Suprapubic skin (tissue), 4 donors: ENCODE measurements around the gene RAET1E. TPM values are rescaled to one million over a fixed set of nuclear protein-coding genes. Genes with fewer than 3 reads are reported as not detected.
"Not testable (repeated sequence)": the region's sequence is repeated elsewhere in the genome, so short reads cannot be mapped to it uniquely, and the experiment has no call there.

Experiments
- DNase-seq, 2 donors: peaks; one replicate each; pipeline ENCODE4 v3.0.0-alpha.2; 2019; ENCODE audit warnings: low spot score in 2 of 2
- H3K27ac ChIP-seq: fragments of 200-600 bp; sonication (generic); one replicate; pipeline ENCODE4 v1.5.1; 2019
- H3K27me3 ChIP-seq: fragments of 200-600 bp; sonication (generic); one replicate; pipeline ENCODE4 v1.5.1; 2019
- H3K36me3 ChIP-seq: fragments of 200-600 bp; sonication (generic); one replicate; pipeline ENCODE4 v1.5.1; 2019
- H3K4me1 ChIP-seq: fragments of 200-600 bp; sonication (generic); one replicate; pipeline ENCODE4 v1.5.1; 2019
- H3K4me3 ChIP-seq: fragments of 200-600 bp; sonication (generic); one replicate; pipeline ENCODE4 v1.5.1; 2019; ENCODE audit warnings: mild to moderate bottlenecking
- H3K9me3 ChIP-seq: fragments of 200-600 bp; sonication (generic); one replicate; pipeline ENCODE4 v1.5.1; 2019
- CTCF ChIP-seq, 2 donors: fragments of 200-600 bp in 1 of 2; fragments of 450-650 bp in 1 of 2; sonication (generic) in 1 of 2; IDR thresholded peaks; one replicate each; pipeline ENCODE4 v1.5.1; 2016 to 2019; ENCODE audit warnings: antibody characterized with exemption in 2 of 2, mild to moderate bottlenecking in 1 of 2, moderate library complexity in 1 of 2
- EP300 ChIP-seq: sonication (generic); formaldehyde crosslinking; IDR thresholded peaks from one replicate; pipeline ENCODE4 v1.6.1; 2017; ENCODE audit warnings: antibody characterized with exemption
- POLR2A ChIP-seq, 2 donors: fragments of 450-650 bp; IDR thresholded peaks; one replicate each; pipeline ENCODE4 v1.6.1; 2017; ENCODE audit warnings: antibody characterized with exemption in 2 of 2, mild to moderate bottlenecking in 2 of 2, moderate library complexity in 2 of 2
- POLR2AphosphoS5 ChIP-seq, 3 donors: sonication (generic); formaldehyde crosslinking; IDR thresholded peaks; one replicate each; pipeline ENCODE4 v1.6.1; 2017; ENCODE audit warnings: antibody characterized with exemption in 3 of 3
- WGBS: methylation state at CpG from one replicate; pipeline ENCODE4 v1.1.5; 2018; 5-methylcytosine and 5-hydroxymethylcytosine counted together
- total RNA-seq, 4 donors: library from RNA; depleted of rRNA; stranded (reverse); fragments of >200 nt; gene quantifications; one replicate each; pipeline ENCODE4 v1.1.0, GENCODE V29; 2016

Gene RAET1E
- total RNA-seq, 4 donors from 2014 or later: 14.4 to 46.8 (median 22.8) TPM

GRCh38 chr6:149855741-149856140 lies 42.2 kb downstream of the RAET1E start:
- Histone ChIP-seq H3K4me1 (peaks cover 58% of the 10 kb centered on the region), H3K36me3 (peaks cover 4% of the 10 kb centered on the region), H3K9me3 (no peaks in the 10 kb centered on the region), H3K27me3 (no peaks in the 10 kb centered on the region), H3K4me3 (no peak overlapping the region), H3K27ac (peak overlapping the region; percentile 61)
- TF ChIP-seq EP300 (no peak), POLR2AphosphoS5 (IDR thresholded peaks at IDR 0.05) (no peak)
- 52% methylated on average over 2 of the region's 2 CpGs for WGBS
- DNase-seq: no peak

- H3K27me3 ChIP-seq: no peaks in the 10 kb centered on the region
- H3K36me3 ChIP-seq: peaks cover 4% of the 10 kb centered on the region
- H3K9me3 ChIP-seq: no peaks in the 10 kb centered on the region
- H3K4me1 ChIP-seq: peaks cover 54% of the 10 kb centered on the region
- TF ChIP-seq EP300: no peak
- no peak for TF ChIP-seq POLR2AphosphoS5 (IDR thresholded peaks at IDR 0.05)
- no peak for TF ChIP-seq CTCF (IDR thresholded peaks at IDR 0.05)
- no peak for TF ChIP-seq POLR2A (IDR thresholded peaks at IDR 0.05)
- DNase-seq: no peak
- peak overlapping the region; percentile 61 for H3K27ac ChIP-seq
- WGBS: 70% methylated on average over 5 of the region's 5 CpGs
- H3K4me3 ChIP-seq: no peak overlapping the region
Measured at GRCh38 chr6:149855040-149855654, 42.8 kb downstream of the RAET1E start.

GRCh38 chr6:149854532-149854931 lies 43.4 kb downstream of the RAET1E start:
- DNase-seq: no peak
- Histone ChIP-seq H3K9me3 (no peaks in the 10 kb centered on the region), H3K27me3 (no peaks in the 10 kb centered on the region), H3K4me3 (no peak overlapping the region), H3K36me3 (peaks cover 4% of the 10 kb centered on the region), H3K27ac (peak overlapping the region; percentile 61), H3K4me1 (peaks cover 47% of the 10 kb centered on the region)
- 32% methylated on average over 6 of the region's 6 CpGs for WGBS
- TF ChIP-seq POLR2A (IDR thresholded peaks at IDR 0.05) (no peak), CTCF (IDR thresholded peaks at IDR 0.05) (no peak), EP300 (no peak)

GRCh38 chr6:149854017-149854416 lies 43.9 kb downstream of the RAET1E start:
- H3K36me3 ChIP-seq, H3K27me3 ChIP-seq, DNase-seq, H3K9me3 ChIP-seq, H3K4me3 ChIP-seq: not testable (repeated sequence)
- peak overlapping the region; percentile 15 for H3K27ac ChIP-seq
- 94% methylated on average over 4 of the region's 4 CpGs for WGBS
- H3K4me1 ChIP-seq: peaks cover 44% of the 10 kb centered on the region

GRCh38 chr6:149852881-149853280 lies 45.0 kb downstream of the RAET1E start:
- H3K4me1 ChIP-seq: peaks cover 47% of the 10 kb centered on the region
- DNase-seq: no peak
- peaks cover 4% of the 10 kb centered on the region for H3K36me3 ChIP-seq
- H3K4me3 ChIP-seq: no peak overlapping the region
- TF ChIP-seq POLR2A (IDR thresholded peaks at IDR 0.05) (no peak), EP300 (no peak), CTCF (IDR thresholded peaks at IDR 0.05) (no peak), POLR2AphosphoS5 (IDR thresholded peaks at IDR 0.05) (no peak)
- H3K27me3 ChIP-seq: no peaks in the 10 kb centered on the region
- H3K9me3 ChIP-seq: no peaks in the 10 kb centered on the region
- WGBS: 91% methylated on average over 12 of the region's 12 CpGs
- no peak overlapping the region for H3K27ac ChIP-seq

GRCh38 chr6:149852180-149852579 lies 45.7 kb downstream of the RAET1E start:
- no peaks in the 10 kb centered on the region for H3K27me3 ChIP-seq
- H3K9me3 ChIP-seq: no peaks in the 10 kb centered on the region
- WGBS: 34% methylated on average over 6 of the region's 6 CpGs
- no peak for DNase-seq
- peaks cover 49% of the 10 kb centered on the region for H3K4me1 ChIP-seq
- peak overlapping the region; percentile 24 for H3K27ac ChIP-seq
- H3K4me3 ChIP-seq: no peak overlapping the region
- TF ChIP-seq CTCF (IDR thresholded peaks at IDR 0.05) (no peak), EP300 (no peak), POLR2A (IDR thresholded peaks at IDR 0.05) (no peak), POLR2AphosphoS5 (IDR thresholded peaks at IDR 0.05) (no peak)
- peaks cover 4% of the 10 kb centered on the region for H3K36me3 ChIP-seq
